CD4-positive, alpha-beta T cell treated with Interleukin-4 for 1 hour (primary cell): Measurements from ENCODE around the gene NDUFB10.
"Not testable (repeated sequence)": the region's sequence is repeated elsewhere in the genome, so short reads cannot be mapped to it uniquely, and the experiment has no call there.

Experiments
- DNase-seq, 2 donors: peaks; one replicate each; pipeline ENCODE4 v3.0.0-alpha.2; 2020 to 2022

Gene NDUFB10

GRCh38 chr16:1959269-1960039, at the start of gene NDUFB10:
Gene NDUFB10, plus strand, starts transcription at chr16:1959538. Its CDS starts 87 bp downstream, at chr16:1959625.
- peak; percentile 89 to 91 for DNase-seq

- DNase-seq, result no peak
Observed at GRCh38 chr16:1909561-1910231, 49.6 kb upstream of the NDUFB10 start.

GRCh38 chr16:1911467-1912214, 47.7 kb upstream of the NDUFB10 start:
- no peak for DNase-seq

GRCh38 chr16:1912215-1912543, 47.2 kb upstream of the NDUFB10 start:
- DNase-seq, result no peak

- no peak for DNase-seq
Observed at GRCh38 chr16:1913327-1914083, 45.8 kb upstream of the NDUFB10 start.

- no peak for DNase-seq
Observed at GRCh38 chr16:1914084-1914608, 45.2 kb upstream of the NDUFB10 start.

- DNase-seq, result no peak
Observed at GRCh38 chr16:1914988-1915387, 44.4 kb upstream of the NDUFB10 start.

- DNase-seq, result no peak
Observed at GRCh38 chr16:1915732-1916639, 43.4 kb upstream of the NDUFB10 start.

GRCh38 chr16:1916640-1916990, 42.7 kb upstream of the NDUFB10 start:
- DNase-seq, result no peak

GRCh38 chr16:1917056-1917664, 42.2 kb upstream of the NDUFB10 start:
- DNase-seq, result no peak

- no peak for DNase-seq
Observed at GRCh38 chr16:1917665-1918350, 41.5 kb upstream of the NDUFB10 start.

- no peak for DNase-seq
Observed at GRCh38 chr16:1918351-1919326, 40.7 kb upstream of the NDUFB10 start, which contains the start of gene HS3ST6. Gene HS3ST6, minus strand, starts transcription at chr16:1918415. Its CDS starts 92 bp downstream, at chr16:1918323.

GRCh38 chr16:1919327-1919998, 39.9 kb upstream of the NDUFB10 start:
- no peak for DNase-seq

- not testable (repeated sequence) for DNase-seq
Observed at GRCh38 chr16:1920122-1920521, 39.2 kb upstream of the NDUFB10 start.

- DNase-seq, result no peak
Observed at GRCh38 chr16:1920727-1921171, 38.6 kb upstream of the NDUFB10 start.

- no peak for DNase-seq
Observed at GRCh38 chr16:1922357-1922756, 37.0 kb upstream of the NDUFB10 start.

- no peak for DNase-seq
Observed at GRCh38 chr16:1923299-1924034, 35.9 kb upstream of the NDUFB10 start.

- DNase-seq, result no peak
Observed at GRCh38 chr16:1924095-1924494, 35.2 kb upstream of the NDUFB10 start.
